ENCODE data around the gene PSMD6.
A peak's percentile ranks its signal among the peaks of the same experiment; 100 is the strongest.

Gene PSMD6

GRCh38 chr3:64008487-64009351 is 14.6 kb downstream of the PSMD6 start:
- peak; percentile 59 for DNase-seq

- no peak for DNase-seq
Observed at GRCh38 chr3:64008017-64008416, 15.3 kb downstream of the PSMD6 start.

GRCh38 chr3:64003589-64003988 is 19.7 kb downstream of the PSMD6 start:
- no peak for DNase-seq

GRCh38 chr3:64002233-64002632 is 21.1 kb downstream of the PSMD6 start:
- no peak for DNase-seq

- DNase-seq, result no peak
Observed at GRCh38 chr3:64000453-64001055, 22.7 kb downstream of the PSMD6 start.

- no peak for DNase-seq
Observed at GRCh38 chr3:63998852-63999754, 24.2 kb downstream of the PSMD6 start.

- no peak for DNase-seq
Observed at GRCh38 chr3:63995086-63995485, 28.2 kb downstream of the PSMD6 start.

- peak; percentile 77 for DNase-seq
Observed at GRCh38 chr3:63993653-63994079, 29.6 kb downstream of the PSMD6 start.

GRCh38 chr3:63992516-63993209 is 30.6 kb downstream of the PSMD6 start:
- DNase-seq, result no peak

- DNase-seq, result no peak
Observed at GRCh38 chr3:63991666-63992065, 31.6 kb downstream of the PSMD6 start.

- no peak for DNase-seq
Observed at GRCh38 chr3:63990733-63991132, 32.6 kb downstream of the PSMD6 start.

GRCh38 chr3:63990204-63990603 is 33.1 kb downstream of the PSMD6 start:
- DNase-seq, result no peak

- DNase-seq, result no peak
Observed at GRCh38 chr3:63988943-63989342, 34.4 kb downstream of the PSMD6 start.

GRCh38 chr3:63986831-63987230 is 36.5 kb downstream of the PSMD6 start:
- no peak for DNase-seq

- no peak for DNase-seq
Observed at GRCh38 chr3:63986146-63986545, 37.1 kb downstream of the PSMD6 start.

GRCh38 chr3:63984391-63984790 is 38.9 kb downstream of the PSMD6 start:
- no peak for DNase-seq

- no peak for DNase-seq
Observed at GRCh38 chr3:63981980-63982379, 41.3 kb downstream of the PSMD6 start.

GRCh38 chr3:63980830-63981498 is 42.3 kb downstream of the PSMD6 start:
- DNase-seq, result no peak

GRCh38 chr3:63980019-63980418 is 43.3 kb downstream of the PSMD6 start:
- DNase-seq, result no peak

GRCh38 chr3:63979093-63979885 is 44.0 kb downstream of the PSMD6 start:
- peak; percentile 41 for DNase-seq

GRCh38 chr3:63977893-63978292 is 45.4 kb downstream of the PSMD6 start:
- DNase-seq, result no peak

All from hematopoietic multipotent progenitor cell treated with erythropoietin and hydrocortisone succinate and interleukin-3 and kit ligand, for 8 days (in vitro differentiated cells).